ENCODE data around the gene STX10. TPM values are rescaled to one million over a fixed set of nuclear protein-coding genes. Genes with fewer than 3 reads are reported as not detected.

The STX10 gene
- total RNA-seq, 4 donors from 2014 or later, result 50.2 to 62.6 (median 56.6) TPM

DNA sequence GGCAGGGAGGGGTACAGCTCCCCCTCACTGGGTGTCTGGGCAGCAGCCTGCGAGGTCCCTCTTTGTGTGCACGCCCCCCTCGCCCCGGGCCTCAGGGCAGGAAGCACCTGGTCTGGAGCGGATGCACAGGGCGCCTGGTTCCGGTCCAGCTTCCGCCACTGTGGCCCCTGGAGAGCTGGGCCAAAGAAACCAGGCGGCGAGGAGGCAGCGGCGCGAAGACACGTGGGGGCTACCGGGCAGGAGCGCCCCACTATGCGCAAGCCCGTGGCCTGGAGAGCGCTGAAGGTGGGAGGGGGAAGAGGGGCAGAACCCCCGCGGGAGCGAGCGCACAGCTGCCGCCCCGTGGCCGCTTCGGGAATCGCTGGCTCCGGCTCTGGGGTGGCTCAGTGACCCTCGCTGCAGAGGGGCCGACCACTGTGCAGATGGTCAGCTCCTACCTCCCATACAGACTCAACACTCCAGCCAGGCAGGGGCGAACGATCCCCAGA lies 45.8 kb downstream of the STX10 start:
- H3K9me3 ChIP-seq, result no peaks in the 10 kb centered on the region
- peak overlapping the region; percentile 28 to 70 (median 64) for H3K27ac ChIP-seq (replicated peaks in 1 of 4)
- intact Hi-C loops (cut with DNase I), result no loop called here
- WGBS, result 21% methylated on average over 12 of the region's 33 CpGs
- DNase-seq (ENCODE audit: extremely low spot score), result no peak
- H3K4me3 ChIP-seq, result peak overlapping the region; percentile 29 to 49 (median 31)
- peaks cover 0 to 33% (median 15%) of the 10 kb centered on the region in 4 donors for H3K36me3 ChIP-seq
- peaks cover 39 to 56% (median 53%) of the 10 kb centered on the region in 4 donors for H3K4me1 ChIP-seq
- no peaks in the 10 kb centered on the region for H3K27me3 ChIP-seq
- TF ChIP-seq CTCF (IDR thresholded peaks at IDR 0.05) (peak; percentile 68 to 92 (median 72)), POLR2AphosphoS5 (IDR thresholded peaks at IDR 0.05) (peak; percentile 72 to 78), EP300 (IDR thresholded peaks at IDR 0.05) (no peak), POLR2A (IDR thresholded peaks at IDR 0.05; ENCODE audit: low read depth) (no peak)

- WGBS, result 76% methylated on average over 7 of the region's 13 CpGs
- intact Hi-C loops (cut with DNase I), result no loop called here
- Histone ChIP-seq H3K36me3 (peaks cover 0 to 27% (median 10%) of the 10 kb centered on the region in 4 donors), H3K4me1 (peaks cover 42 to 63% (median 59%) of the 10 kb centered on the region in 4 donors), H3K4me3 (peak overlapping the region in 3 of 4 donors; percentile 29 to 49 (median 33)), H3K9me3 (no peaks in the 10 kb centered on the region), H3K27me3 (no peaks in the 10 kb centered on the region), H3K27ac (replicated peaks in 1 of 4) (peak overlapping the region; percentile 70 to 90 (median 75))
- no peak for DNase-seq (ENCODE audit: extremely low spot score)
- TF ChIP-seq POLR2AphosphoS5 (IDR thresholded peaks at IDR 0.05), result no peak
- TF ChIP-seq CTCF (IDR thresholded peaks at IDR 0.05), result no peak
- no peak for TF ChIP-seq POLR2A (IDR thresholded peaks at IDR 0.05; ENCODE audit: low read depth)
- TF ChIP-seq EP300 (IDR thresholded peaks at IDR 0.05), result no peak
These were observed 46.4 kb downstream of the STX10 start for GRCh38 chr19:13103581-13104359.

GRCh38 chr19:13102666-13103580 lies 47.3 kb downstream of the STX10 start, which contains the start of gene LYL1:
Gene LYL1 (minus strand): TSS chr19:13102858. CDS start chr19:13101171, 1,687 bp downstream.
- Histone ChIP-seq H3K36me3 (peaks cover 0 to 20% (median 6%) of the 10 kb centered on the region in 4 donors), H3K4me3 (peak within 1 kb of the TSS; percentile 43 to 57 (median 52)), H3K27ac (replicated peaks in 1 of 4) (peak within 1 kb of the TSS; percentile 70 to 90 (median 75)), H3K4me1 (peaks cover 51 to 71% (median 68%) of the 10 kb centered on the region in 4 donors), H3K9me3 (no peaks in the 10 kb centered on the region), H3K27me3 (peaks cover 0 to 1% (median 0%) of the 10 kb centered on the region in 4 donors)
- intact Hi-C loops (cut with DNase I), result no loop called here
- 21% methylated on average over 7 of the region's 47 CpGs for WGBS
- TF ChIP-seq CTCF (IDR thresholded peaks at IDR 0.05) (no peak), POLR2AphosphoS5 (IDR thresholded peaks at IDR 0.05) (peak; percentile 72 to 77), POLR2A (IDR thresholded peaks at IDR 0.05; ENCODE audit: low read depth) (no peak), EP300 (IDR thresholded peaks at IDR 0.05) (no peak)
- no peak for DNase-seq (ENCODE audit: extremely low spot score)

- no peak for DNase-seq (ENCODE audit: extremely low spot score)
- Histone ChIP-seq H3K27ac (replicated peaks in 1 of 4) (peak overlapping the region; percentile 70 to 90 (median 75)), H3K4me1 (peaks cover 57 to 77% (median 73%) of the 10 kb centered on the region in 4 donors), H3K4me3 (peak overlapping the region; percentile 43 to 57 (median 52)), H3K36me3 (peaks cover 0 to 14% (median 4%) of the 10 kb centered on the region in 4 donors), H3K9me3 (no peaks in the 10 kb centered on the region), H3K27me3 (peaks cover 0 to 7% (median 0%) of the 10 kb centered on the region in 4 donors)
- no CpG with 5 or more reads among the region's 7 CpGs for WGBS
- TF ChIP-seq POLR2AphosphoS5 (IDR thresholded peaks at IDR 0.05), result no peak
- no peak for TF ChIP-seq EP300 (IDR thresholded peaks at IDR 0.05)
- TF ChIP-seq POLR2A (IDR thresholded peaks at IDR 0.05; ENCODE audit: low read depth), result no peak
- TF ChIP-seq CTCF (IDR thresholded peaks at IDR 0.05), result no peak
- intact Hi-C loops (cut with DNase I), result no loop called here
These were observed 47.8 kb downstream of the STX10 start for GRCh38 chr19:13102416-13102665.

All from esophagus muscularis mucosa (tissue), 4 donors.